Cerebellar cortex (tissue), 1 donor: ENCODE measurements around the gene SLAMF6.

Experiments used
- DNase-seq: peaks from one replicate; pipeline ENCODE4 v3.0.0-alpha.2; 2015; ENCODE audit warnings: low spot score

The SLAMF6 gene

GRCh38 chr1:160466961-160467360 lies 56.1 kb downstream of the SLAMF6 start:
- no peak for DNase-seq

DNA sequence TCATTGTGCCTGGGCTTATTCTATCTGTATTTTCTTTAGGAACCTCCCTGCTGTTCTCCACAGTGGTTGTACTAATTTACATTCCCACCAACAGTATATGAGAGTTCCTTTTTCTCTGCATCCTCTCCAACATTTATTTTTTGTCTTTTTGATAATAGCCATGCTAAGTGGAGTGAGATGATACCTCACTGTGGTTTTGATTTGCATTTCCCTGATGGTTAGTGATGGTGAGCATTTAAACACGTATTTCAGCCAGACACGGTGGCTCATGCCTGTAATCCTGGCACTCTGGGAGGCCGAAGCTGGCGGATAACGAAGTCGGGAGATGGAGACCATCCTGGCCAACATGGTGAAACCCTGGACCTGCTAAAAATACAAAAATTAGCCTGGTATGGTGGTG lies 57.9 kb downstream of the SLAMF6 start:
- no peak for DNase-seq

DNA sequence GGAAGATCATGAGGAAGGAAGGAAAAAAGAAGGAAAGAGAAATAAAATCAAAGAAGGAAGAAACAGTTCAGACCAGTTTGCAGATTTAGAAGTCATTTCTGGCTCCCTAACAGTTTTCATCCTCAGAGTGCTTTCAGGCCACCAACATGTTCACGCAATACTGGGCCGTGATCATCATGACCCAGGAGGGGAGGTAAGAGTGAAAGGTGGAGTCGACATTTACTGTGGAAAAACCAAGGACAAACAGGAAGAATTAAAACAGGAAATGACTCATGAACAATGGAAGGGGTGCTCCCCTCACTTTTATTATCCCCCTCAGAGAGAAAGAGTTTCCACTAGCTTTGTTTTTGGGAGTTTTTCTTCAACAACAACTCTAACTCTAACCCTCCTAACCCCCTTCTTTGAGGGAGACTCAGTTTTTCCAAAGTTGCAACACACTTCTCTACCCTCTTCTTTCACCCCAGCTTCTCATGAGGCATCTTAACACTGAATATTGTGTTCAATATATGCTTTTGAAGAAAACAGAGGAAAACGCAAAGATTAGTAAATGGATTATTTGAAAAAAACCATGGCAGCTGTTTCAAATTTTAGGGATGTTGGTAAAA lies 62.3 kb downstream of the SLAMF6 start:
- DNase-seq, result no peak

DNA sequence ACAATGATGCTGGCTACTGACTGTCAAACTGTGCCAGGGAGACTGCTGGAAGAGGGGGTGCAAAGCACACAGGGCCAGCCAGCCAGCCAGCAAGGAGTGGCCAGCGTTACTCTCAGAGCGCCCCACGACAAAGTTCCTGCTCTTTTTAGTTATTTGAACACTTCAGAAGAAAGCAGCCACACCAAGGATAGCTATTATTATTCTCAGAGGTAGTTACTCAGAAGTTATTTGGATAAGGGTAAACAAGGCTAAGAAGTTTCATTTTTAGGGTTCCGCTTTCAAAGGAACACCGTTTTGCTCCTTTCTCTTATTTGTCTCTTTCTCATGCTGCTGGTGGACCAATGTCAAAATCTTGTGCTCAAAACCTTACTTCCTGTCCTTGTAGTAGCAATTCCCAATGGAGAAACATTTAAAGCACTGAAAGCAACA lies 62.8 kb downstream of the SLAMF6 start:
- no peak for DNase-seq

DNA sequence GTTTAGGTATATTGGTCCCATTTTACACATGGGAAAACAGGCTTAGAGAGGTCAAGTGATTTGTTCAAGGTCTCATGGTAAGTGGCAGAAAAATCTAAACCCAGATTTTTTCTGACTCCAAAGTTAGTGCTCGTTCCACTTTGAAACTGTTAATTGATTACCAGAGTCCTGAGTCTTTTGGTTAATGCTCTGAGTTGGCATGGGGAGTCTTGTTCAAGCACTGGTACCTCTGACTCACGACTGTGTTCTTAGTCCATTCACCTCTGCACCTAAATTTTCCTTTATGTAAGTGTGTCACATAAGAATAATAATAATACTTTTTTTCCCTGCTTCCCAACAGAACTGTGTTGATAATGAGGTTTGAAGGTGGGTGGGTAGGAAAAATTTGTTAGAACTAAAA lies 63.4 kb downstream of the SLAMF6 start:
- no peak for DNase-seq

GRCh38 chr1:160459056-160459455 lies 64.0 kb downstream of the SLAMF6 start:
- no peak for DNase-seq

- DNase-seq, result no peak
Measured at GRCh38 chr1:160455153-160455517, 67.9 kb downstream of the SLAMF6 start.

GRCh38 chr1:160454371-160455152 lies 68.5 kb downstream of the SLAMF6 start:
- DNase-seq, result no peak

DNA sequence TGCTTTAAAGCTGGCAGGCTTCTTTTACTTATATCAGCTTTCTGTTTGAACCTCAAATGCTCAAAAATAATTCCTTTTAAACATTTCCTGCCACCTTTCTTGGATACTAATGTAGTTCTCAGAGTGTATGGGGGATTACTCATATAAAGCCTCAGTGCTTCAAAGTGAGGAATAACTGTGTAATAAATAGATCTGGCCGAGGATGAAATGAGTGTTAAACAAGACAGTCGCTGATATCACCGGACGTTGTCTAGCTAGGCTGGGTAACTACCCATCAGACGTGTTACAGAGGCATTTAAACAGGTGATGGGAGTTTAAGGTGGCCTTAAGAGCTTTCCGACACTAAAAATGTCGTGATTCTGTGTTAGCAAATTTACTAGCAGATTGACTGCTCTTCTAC lies 69.6 kb downstream of the SLAMF6 start:
- DNase-seq, result no peak

DNA sequence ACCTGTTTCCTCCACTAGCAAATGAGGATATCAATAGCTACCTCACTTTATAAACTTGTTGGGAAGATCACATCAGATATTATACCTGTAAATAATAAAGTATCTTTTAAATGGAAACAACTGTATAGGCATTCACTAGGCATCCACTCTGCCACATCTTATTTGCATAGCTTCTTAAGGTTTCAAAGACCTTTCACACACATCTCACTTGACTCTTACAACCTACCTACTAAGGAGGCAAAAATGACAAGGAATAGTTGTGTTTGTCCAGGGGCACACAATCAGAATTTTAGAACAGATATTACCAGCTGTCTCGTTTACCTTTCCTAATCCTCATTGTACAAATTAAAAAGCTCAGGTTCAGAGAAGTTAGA lies 71.2 kb downstream of the SLAMF6 start:
- DNase-seq, result no peak

- no peak for DNase-seq
Measured at GRCh38 chr1:160451119-160451858, 71.8 kb downstream of the SLAMF6 start.

DNA sequence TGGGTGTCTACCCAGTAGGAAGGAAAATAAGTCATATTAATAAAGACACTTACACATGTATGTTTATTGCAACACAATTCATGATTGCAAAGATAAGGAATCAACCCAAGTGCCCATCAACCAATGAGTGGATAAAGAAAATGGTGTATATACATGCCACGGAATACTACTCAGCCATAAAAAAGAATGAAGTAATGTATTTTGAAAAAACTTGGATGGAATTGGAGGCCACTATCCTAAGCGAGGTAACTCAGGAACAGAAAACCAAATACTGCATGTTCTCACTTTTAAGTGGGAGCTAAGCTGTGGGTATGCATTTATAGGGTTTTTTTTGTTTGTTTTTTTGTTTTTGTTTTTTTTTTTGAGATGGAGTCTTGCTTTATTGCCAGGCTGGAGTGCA lies 73.6 kb downstream of the SLAMF6 start:
- DNase-seq, result no peak

DNA sequence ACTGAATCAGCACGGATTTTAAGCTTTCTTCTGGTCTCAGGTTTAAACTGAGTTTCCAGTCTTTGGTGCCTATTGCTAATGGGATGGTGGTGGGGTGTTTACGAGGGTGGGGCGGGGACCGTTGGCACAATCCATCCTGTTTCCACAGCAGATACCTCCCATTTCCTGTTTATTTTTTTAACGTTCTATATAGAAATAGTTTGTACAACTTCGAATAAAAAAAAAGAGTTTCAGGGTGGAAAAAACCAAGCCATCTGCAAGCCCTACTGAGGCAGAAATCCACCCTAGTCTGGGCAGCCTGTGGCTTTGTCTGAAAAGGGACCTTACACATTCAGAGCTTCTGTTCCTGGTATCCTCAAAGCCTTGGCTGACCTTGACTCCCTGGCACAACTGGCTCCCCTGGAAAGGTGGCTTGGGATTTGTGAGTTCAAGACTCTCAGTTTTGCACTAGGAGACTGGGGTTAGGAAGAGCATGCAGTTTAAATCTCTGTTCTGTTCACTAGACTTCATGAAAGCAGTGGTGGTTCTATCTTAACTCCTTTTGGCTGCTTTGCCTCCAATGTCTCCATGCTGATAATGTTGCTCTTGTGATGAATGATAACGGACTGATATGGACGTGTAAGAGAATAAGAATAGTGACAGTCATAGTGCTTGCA lies 76.0 kb downstream of the SLAMF6 start:
- no peak for DNase-seq

- no peak for DNase-seq
Measured at GRCh38 chr1:160439718-160440117, 83.3 kb downstream of the SLAMF6 start.

GRCh38 chr1:160438935-160439334 lies 84.1 kb downstream of the SLAMF6 start:
- no peak for DNase-seq

- DNase-seq, result no peak
Measured at GRCh38 chr1:160438317-160438918, 84.6 kb downstream of the SLAMF6 start.

DNA sequence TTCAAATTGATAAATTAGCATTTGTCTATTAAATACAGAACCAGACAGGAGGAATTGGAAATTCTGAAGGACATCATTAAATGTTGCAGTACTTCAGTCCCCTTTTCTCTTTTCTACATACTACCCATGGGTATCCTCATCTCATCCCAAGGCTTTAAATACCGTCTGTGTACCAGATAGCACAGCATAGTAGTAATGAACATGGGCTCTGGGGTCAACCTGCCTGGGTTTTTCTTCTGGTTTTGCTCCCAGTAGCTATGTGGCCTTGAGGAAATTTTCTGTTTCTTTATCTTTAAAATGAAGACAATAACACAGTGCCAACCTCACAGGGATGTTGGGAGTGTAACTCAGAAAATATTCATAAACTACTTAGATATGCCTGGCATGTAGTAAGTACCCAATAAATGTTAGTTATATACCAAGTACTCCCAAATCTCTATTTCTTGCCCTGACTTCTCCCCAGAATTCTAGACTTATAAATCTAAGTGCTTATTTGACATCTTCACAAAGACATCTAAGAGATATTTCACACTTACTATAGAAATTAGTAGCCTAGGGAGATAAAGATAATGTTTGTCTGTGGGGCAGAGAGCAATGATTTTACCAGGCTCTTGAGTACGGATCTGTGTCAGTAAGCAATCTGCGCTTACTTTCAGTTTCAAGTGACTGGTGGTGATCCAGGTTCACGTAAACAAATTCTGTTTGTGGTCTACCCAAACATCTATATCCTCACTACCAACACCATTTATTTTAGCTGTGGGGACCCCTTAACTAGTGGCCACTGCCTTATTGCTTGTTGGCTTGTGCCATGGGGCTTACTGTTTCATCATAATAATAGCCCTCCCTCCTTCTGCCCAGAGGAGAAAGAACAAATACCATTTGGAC lies 85.4 kb downstream of the SLAMF6 start:
- DNase-seq, result no peak

DNA sequence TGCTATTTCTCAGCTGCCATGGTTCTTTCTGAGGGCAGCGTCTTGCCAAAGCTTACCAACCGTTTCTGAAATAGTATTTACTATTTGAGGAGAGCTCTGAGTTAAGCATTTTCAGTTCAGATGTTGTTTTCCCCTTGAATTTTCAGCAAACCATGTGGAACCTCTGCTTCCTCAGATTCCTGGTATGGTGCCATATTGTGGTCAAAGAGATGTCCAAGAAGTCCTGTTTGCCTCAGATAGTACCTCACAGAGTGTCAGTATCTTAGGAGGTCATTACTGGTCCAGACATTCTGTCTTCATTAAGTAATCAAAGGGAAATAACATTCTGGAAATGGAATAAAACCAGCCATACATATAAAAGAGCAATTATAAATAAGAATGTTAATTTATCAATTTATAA lies 86.1 kb downstream of the SLAMF6 start:
- DNase-seq, result no peak
